Fibroblast of pulmonary artery (primary cell): ENCODE results near the gene MPP3.
A peak's percentile ranks its signal among the peaks of the same experiment; 100 is the strongest.

ENCODE experiments used
- DNase-seq: peaks from one replicate; pipeline ENCODE4 v3.0.0-alpha.2; 2010; ENCODE audit warnings: low read depth
- H3K4me3 ChIP-seq: replicated peaks from 2 replicates; pipeline ENCODE4 v1.5.1; 2011; ENCODE audit warnings: low read depth, mild to moderate bottlenecking, control low read depth, low read length, moderate library complexity
- CTCF ChIP-seq: IDR thresholded peaks from 2 replicates; pipeline ENCODE4 v1.5.1; 2011; ENCODE audit warnings: mild to moderate bottlenecking, control low read depth, low read length, inconsistent platforms; ENCODE audit errors: missing control alignments

The MPP3 gene

GRCh38 chr17:43852571-43852970, 19.6 kb upstream of the MPP3 start:
- no peak overlapping the region for H3K4me3 ChIP-seq
- no peak for TF ChIP-seq CTCF
- no peak for DNase-seq

- H3K4me3 ChIP-seq, result no peak overlapping the region
- no peak for DNase-seq
- no peak for TF ChIP-seq CTCF
These were observed 16.2 kb upstream of the MPP3 start for GRCh38 chr17:43849116-43849515.

GRCh38 chr17:43848601-43849000, 15.7 kb upstream of the MPP3 start:
- no peak overlapping the region for H3K4me3 ChIP-seq
- TF ChIP-seq CTCF, result no peak
- DNase-seq, result no peak

- no peak for TF ChIP-seq CTCF
- no peak for DNase-seq
- no peak within 1 kb of the TSS for H3K4me3 ChIP-seq
These were observed 14.0 kb upstream of the MPP3 start, which contains the start of gene CD300LG for GRCh38 chr17:43846963-43847371. CD300LG (plus strand) TSS chr17:43847176; CDS start chr17:43847217, 41 bp downstream.

GRCh38 chr17:43846221-43846712, 13.3 kb upstream of the MPP3 start:
- H3K4me3 ChIP-seq, result no peak overlapping the region
- TF ChIP-seq CTCF, result no peak
- DNase-seq, result peak; percentile 81

- no peak overlapping the region for H3K4me3 ChIP-seq
- DNase-seq, result no peak
- no peak for TF ChIP-seq CTCF
These were observed 12.8 kb upstream of the MPP3 start for GRCh38 chr17:43845766-43846165.

GRCh38 chr17:43844241-43844640, 11.3 kb upstream of the MPP3 start:
- no peak overlapping the region for H3K4me3 ChIP-seq
- DNase-seq, result no peak
- no peak for TF ChIP-seq CTCF
